Neural cell (in vitro differentiated cells): ENCODE results near the gene TMEM94.

Experiments used
- CTCF ChIP-seq: fragments of 450-650 bp; IDR thresholded peaks from 2 replicates; pipeline ENCODE4 v1.5.1; 2014; ENCODE audit warnings: antibody characterized with exemption, mild to moderate bottlenecking, moderate library complexity; ENCODE audit not compliant: poor library complexity, severe bottlenecking
- EP300 ChIP-seq: fragments of 450-650 bp; conservative IDR thresholded peaks from 2 replicates; pipeline ENCODE4 v1.6.1; 2014; ENCODE audit warnings: antibody characterized with exemption, mild to moderate bottlenecking, moderate library complexity; ENCODE audit not compliant: poor library complexity, severe bottlenecking
- EZH2 ChIP-seq: fragments of 200-600, 300-800 bp; shearing (Covaris generic), sonication (generic); IDR thresholded peaks from 2 replicates; pipeline ENCODE4 v1.6.1; 2014; ENCODE audit warnings: antibody characterized with exemption, low read length, borderline replicate concordance, mild to moderate bottlenecking; ENCODE audit not compliant: insufficient read depth, poor library complexity, severe bottlenecking
- RAD21 ChIP-seq: fragments of 450-650 bp; conservative IDR thresholded peaks from 2 replicates; pipeline ENCODE4 v1.6.1; 2014; ENCODE audit warnings: antibody characterized with exemption, mild to moderate bottlenecking, moderate library complexity
- TF ChIP-seq, protein P1 (sequence below): IDR thresholded peaks from 2 replicates; pipeline ENCODE4 v1.6.1; 2012; ENCODE audit warnings: borderline replicate concordance

- TF ChIP-seq CTCF = no peak
- TF ChIP-seq EZH2 = no peak
- TF ChIP-seq EP300 = no peak
- TF ChIP-seq, protein P1, sequence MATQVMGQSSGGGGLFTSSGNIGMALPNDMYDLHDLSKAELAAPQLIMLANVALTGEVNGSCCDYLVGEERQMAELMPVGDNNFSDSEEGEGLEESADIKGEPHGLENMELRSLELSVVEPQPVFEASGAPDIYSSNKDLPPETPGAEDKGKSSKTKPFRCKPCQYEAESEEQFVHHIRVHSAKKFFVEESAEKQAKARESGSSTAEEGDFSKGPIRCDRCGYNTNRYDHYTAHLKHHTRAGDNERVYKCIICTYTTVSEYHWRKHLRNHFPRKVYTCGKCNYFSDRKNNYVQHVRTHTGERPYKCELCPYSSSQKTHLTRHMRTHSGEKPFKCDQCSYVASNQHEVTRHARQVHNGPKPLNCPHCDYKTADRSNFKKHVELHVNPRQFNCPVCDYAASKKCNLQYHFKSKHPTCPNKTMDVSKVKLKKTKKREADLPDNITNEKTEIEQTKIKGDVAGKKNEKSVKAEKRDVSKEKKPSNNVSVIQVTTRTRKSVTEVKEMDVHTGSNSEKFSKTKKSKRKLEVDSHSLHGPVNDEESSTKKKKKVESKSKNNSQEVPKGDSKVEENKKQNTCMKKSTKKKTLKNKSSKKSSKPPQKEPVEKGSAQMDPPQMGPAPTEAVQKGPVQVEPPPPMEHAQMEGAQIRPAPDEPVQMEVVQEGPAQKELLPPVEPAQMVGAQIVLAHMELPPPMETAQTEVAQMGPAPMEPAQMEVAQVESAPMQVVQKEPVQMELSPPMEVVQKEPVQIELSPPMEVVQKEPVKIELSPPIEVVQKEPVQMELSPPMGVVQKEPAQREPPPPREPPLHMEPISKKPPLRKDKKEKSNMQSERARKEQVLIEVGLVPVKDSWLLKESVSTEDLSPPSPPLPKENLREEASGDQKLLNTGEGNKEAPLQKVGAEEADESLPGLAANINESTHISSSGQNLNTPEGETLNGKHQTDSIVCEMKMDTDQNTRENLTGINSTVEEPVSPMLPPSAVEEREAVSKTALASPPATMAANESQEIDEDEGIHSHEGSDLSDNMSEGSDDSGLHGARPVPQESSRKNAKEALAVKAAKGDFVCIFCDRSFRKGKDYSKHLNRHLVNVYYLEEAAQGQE = no peak
- no peak for TF ChIP-seq RAD21
Measured at GRCh38 chr17:75468291-75468754, 11.9 kb downstream of the TMEM94 start.
